Activated CD4-positive, CD25-positive, alpha-beta regulatory T cell treated with anti-CD3 and anti-CD28 coated beads, Interleukin-2, amount 50 U/mL, for 16 hours (primary cell): ENCODE results near the gene NBPF11.
"Not testable (repeated sequence)": the region's sequence is repeated elsewhere in the genome, so short reads cannot be mapped to it uniquely, and the experiment has no call there.

Experiments
- DNase-seq: peaks from one replicate; pipeline ENCODE4 v3.0.0-alpha.2; 2020; ENCODE audit warnings: low read depth, low spot score

Gene NBPF11

DNA sequence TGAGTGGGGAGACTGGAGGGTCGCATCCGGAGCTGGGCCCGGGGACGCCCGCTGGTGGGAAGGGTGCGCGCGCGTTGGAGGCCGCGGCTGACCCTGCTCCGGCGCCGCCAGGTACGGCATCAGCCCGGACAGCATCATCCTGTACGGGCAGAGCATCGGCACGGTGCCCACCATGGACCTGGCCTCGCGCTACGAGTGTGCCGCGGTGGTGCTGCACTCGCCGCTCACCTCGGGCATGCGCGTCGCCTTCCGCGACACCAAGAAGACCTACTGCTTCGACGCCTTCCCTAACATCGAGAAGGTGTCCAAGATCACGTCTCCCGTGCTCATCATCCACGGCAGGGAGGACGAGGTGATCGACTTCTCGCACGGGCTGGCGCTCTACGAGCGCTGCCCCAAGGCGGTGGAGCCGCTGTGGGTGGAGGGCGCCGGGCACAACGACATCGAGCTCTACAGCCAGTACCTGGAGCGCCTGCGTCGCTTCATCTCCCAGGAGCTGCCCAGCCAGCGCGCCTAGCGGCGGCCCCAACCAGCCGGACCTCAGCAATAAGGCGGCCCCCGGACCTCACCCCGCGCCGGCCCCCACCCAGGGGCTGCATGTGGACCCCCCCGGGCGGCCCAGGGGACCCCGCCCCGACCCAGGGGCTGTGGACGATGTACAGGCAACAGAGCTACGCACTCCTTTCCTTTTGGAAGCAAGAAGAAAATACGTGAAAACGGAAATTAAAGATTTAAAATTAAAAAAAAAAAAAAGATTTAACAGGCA is 2.8 kb downstream of the NBPF11 start:
- not testable (repeated sequence) for DNase-seq

DNA sequence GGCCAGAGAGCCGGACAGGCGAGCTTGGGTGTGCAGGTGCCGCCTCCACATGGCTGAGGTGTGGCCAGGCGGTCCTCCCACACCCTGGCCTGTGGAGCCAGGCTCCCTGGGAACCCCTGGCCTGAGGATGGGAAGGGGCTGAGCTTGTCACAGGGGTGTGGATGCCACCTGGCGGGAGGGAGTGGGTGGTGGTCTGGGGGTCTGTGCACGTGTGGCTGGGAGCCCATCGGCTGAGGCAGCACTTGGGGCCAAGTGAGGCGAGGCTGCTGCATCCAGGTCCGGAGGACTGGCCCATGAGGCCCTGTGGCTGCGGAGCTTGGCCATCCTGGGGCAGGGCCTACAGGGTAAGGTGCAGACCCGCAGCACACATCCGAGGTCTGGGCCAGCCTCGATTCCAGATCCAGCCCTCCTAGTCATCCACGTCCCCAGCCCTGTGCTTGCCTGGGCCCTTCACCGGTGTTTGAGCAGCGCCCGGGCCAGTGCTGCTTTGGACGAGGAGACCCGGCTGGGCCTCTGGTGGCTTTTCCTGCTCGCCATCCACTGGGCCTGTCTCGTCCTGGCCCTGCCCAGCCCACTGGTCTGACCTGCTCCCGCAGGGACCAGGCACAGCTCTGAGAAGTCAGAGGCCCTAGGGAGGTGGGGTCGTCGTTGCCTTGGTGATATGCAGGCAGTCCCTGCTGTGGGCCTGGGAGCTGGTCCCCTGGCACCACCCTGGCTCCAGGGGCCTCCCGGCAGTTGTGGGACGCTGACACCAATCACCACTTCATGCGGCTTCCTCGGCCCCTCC is 4.8 kb downstream of the NBPF11 start:
- not testable (repeated sequence) for DNase-seq

DNA sequence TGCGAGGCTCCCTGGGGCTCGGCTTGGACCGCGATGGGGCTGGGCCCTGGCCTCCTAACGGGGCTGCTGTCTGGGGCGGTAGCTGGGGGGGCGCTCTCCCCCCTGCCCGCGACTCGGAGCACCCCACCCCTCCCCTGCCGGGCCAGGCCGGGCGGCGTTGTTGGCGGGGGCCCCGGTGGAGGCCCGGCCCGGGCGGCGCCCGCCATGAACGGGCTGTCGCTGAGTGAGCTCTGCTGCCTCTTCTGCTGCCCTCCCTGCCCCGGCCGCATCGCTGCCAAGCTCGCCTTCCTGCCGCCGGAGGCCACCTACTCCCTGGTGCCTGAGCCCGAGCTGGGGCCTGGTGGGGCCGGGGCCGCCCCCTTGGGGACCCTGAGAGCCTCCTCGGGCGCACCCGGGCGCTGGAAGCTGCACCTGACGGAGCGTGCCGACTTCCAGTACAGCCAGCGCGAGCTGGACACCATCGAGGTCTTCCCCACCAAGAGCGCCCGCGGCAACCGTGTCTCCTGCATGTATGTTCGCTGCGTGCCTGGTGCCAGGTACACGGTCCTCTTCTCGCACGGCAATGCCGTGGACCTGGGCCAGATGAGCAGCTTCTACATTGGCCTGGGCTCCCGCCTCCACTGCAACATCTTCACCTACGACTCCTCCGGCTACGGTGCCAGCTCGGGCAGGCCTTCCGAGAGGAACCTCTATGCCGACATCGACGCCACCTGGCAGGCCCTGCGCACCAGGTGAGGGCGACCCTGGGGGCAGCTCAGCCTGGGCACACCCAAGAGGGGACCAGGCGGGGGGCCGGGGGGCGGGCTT is 5.7 kb downstream of the NBPF11 start:
- not testable (repeated sequence) for DNase-seq

DNA sequence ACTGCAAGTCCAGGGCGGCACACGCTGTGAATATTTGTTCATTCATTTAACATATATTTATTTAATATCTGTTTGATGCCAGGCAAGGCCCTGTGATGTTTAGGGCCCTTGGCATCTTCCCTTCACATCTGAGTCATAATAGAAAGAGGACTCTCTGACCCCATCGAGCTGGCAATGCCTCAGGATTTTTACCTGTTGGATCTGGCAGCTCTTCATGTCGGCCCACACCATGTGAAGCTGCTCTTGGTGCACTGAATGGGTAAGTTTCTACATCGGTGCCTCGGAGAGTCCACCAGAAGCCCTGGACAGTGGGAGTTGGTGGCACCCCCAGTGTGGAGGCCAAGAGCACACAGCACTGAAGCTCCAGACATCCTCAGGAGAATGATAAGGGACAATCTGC is 8.9 kb downstream of the NBPF11 start:
- DNase-seq, result not testable (repeated sequence)

DNA sequence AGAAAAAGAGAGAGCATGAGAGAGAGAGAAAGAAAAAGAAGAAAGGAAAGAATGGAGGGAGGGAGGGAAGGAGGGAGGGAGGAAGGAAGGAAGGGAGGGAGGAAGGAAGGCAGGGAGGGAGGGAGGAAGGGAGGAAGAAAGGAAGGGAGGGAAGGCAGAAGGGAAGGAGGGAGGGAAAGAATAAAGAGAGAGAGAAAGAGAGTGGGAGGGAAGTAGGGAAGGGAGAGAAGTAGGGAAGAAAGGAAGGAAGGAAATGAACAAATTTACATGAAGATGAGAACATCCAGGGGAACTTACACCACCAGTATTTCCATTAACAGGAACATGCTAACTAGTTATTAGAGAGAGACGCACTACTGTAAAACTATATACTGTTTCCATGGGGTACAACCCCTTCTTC is 10.1 kb downstream of the NBPF11 start:
- not testable (repeated sequence) for DNase-seq

DNA sequence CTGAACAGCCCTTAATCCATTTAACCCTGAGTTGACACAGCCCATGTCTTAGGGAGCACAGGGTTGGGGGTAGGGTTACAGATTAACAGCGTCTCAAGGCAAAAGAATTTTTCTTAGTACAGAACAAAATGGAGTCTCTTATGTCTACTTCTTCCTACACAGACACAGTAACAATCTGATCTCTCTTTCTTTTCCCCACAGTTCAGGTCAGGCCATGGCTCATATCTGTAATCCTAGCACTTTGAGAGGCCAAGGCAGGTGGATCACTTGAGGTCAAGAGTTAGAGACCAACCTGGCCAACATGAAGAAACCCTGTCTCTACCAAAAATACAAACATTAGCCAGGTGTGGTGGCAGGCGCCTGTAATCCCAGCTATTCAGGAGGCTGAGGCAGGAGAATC is 13.5 kb downstream of the NBPF11 start:
- not testable (repeated sequence) for DNase-seq

DNA sequence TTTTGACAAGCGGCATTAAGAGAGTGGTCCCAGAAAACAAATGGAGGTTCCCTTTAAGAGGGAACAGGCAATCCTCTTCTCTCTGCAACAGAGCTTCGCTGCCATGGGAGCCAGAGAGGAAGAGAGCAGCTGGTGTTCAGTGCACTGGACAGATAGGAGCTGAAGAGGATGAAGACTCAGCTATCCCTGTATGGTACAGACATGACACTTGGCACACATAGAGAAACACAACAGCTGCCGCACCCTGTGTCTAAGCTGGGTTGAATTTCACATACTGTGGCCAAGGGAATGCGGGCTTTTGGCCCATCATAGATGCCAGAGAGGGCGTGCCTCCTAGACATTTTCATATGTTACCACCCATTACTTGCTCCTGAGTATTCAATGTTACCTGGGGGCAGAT is 29.7 kb downstream of the NBPF11 start:
- DNase-seq, result not testable (repeated sequence)

DNA sequence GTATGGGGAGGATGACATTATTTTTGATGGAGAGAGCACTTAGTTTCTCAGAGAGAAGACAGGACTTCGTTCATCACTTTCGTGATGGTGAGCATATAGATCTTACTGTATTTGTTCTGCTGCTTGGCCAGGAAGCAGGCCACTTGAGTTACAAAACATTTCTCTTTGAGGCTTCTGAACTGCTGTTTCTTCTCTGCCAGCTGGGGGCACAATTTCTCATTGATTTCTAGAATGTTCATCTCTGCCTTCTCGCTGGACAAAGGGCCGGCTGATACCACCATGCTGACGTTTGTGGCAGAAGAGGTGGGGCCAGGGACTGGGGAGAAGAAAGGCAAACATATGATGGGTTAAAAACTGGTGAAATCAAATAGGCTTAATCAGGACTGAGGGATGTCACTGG is 31.7 kb downstream of the NBPF11 start:
- not testable (repeated sequence) for DNase-seq

DNA sequence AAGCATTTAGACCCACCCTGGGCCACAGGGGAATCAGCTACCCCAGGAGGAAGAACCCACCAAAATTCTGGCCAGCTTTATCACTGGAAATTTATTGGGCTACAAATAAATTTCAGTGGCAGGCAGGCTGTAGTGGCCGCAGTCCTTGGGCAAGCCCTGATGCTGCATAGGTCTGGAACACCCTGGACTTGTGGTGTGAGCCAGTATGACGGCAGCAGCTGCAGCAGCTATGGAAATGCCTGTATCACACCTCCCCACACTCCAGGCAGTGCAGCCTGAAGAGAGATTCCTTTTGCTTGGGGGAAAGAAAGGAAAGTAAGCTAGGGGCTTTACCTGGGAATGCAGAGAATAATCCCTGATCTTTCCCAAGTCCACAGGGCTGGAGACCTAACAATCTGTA is 56.3 kb downstream of the NBPF11 start:
- DNase-seq, result not testable (repeated sequence)

DNA sequence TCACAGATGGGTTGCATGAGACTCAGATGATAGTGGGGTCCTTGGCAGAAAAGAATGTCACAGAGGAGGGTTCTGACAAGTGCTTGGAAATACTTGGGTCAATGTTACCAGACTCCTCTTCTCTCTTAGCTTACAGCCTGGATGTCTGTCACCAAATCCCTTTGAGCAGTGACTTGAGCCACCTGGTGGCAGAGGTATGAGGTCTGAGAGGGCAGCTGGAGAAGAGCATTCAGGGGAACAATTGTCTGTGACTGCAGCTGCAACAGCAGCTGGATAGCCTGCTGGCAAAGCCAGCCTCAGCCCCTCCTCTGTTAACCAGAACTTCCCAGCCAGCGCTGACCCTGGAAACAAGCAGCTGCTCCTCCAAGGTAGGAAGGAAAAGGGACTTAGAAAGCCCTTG is 65.9 kb downstream of the NBPF11 start:
- DNase-seq, result not testable (repeated sequence)

DNA sequence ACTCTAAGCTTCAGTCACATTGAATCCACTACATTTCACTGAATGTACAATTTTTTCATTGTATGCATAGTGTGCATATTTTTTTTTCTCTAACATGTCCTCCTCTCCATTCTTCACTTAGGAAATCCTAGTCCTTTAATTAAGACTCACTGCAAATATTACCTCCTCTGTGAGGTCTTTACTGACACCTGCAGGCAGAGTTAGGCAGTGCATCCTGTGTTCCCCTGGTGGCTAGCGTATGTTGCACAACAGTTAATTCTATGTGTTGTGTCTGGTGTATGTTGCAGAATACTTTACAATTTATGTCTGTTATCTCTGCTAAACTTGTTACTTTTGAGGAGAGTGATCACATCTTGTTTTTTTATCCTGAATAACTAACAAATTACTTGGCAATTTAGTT is 70.9 kb downstream of the NBPF11 start:
- not testable (repeated sequence) for DNase-seq

DNA sequence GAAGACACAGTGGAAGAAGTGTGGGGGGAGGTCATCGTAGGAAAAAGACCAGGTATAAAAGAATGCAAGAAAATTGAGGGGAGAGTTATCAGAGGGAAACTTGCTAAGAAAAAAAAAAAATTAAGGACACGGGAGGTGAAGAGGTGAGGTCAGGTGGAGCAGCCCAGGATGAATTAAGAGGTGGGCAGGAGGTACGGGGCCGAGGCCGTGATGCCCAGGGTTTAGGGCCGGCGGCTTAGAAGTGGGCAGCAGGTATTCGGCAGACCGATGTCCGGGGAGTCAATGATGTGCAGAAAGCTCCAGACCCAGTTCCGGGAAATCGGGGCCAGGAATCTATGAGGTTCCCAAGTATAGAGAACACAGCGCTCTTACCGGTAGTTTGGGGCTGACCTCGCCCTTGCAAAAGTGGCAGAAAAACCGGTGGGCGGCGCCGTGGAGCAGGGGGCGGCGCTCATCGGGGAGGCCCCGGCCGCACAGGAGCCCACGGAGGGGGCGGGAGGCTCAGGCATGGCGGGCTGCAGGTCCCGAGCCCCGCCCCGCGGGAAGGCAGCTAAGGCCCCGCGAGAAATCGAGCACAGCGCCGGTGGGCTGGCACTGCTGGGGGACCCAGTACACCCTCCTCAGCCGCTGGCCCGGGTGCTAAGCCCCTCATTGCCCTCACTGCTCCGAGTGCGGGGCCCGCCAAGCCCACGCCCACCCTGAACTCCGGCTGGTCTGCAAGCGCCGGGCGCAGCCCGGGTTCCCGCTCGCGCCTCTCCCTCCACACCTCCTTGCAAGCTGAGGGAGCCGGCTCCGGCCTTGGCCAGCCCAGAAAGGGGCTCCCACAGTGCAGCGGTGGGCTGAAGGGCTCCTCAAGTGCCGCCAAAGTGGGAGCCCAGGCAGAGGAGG is 73.2 kb downstream of the NBPF11 start:
- not testable (repeated sequence) for DNase-seq

DNA sequence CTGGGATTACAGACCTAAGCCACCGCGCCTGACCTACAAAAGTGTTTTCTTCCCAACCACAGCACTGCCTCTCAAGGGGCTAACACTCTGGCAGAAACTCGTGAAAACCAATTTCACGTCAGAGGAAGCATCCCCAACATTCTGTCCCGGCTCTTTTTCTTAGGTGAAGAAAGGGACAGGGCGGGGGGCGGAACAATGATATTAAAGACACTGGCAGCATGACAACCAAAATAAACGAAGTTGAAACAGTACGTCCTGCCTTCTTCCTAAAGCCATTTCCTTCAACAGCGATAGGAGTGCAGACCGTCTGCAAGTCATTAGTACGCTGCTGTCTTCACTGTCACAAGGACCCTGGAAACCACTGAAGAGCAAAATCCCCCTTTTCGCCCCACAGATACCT is 74.0 kb downstream of the NBPF11 start:
- DNase-seq, result not testable (repeated sequence)

DNA sequence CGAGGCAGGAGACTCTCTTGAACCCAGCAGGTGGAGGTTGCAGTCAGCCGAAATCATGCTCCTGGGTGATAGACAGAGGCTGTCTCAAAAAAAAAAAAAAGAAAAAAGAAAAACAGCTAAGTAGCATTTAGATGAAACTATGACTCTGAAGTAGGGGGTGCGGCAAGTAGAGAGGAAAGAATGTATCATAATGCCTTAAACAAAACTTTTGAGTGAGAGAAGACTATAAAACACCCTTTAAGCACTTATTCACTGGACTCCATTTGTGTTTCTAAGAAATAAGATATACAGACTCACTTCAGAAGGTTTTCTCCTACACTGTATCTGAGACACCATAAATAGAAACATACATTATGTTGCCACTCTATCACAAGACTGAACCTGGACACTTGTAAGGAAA is 74.6 kb downstream of the NBPF11 start:
- DNase-seq, result not testable (repeated sequence)

DNA sequence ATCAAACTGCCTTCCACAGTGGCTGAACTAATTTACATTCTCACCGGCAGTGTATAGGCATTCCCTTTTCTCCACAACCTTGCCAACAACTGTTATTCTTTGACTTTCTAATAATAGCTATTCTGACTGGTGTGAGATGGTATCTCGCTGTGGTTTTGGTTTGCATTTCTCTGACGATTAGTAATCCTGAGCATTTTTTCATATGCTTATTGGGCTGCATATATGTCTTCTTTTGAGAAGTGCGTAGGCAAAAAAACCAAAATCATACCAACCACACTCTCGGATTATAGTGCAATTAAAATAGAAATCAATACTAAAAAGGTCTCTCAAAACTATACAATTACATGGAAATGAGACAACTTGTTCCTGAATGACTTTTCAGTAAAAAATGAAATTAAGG is 78.7 kb downstream of the NBPF11 start:
- not testable (repeated sequence) for DNase-seq

DNA sequence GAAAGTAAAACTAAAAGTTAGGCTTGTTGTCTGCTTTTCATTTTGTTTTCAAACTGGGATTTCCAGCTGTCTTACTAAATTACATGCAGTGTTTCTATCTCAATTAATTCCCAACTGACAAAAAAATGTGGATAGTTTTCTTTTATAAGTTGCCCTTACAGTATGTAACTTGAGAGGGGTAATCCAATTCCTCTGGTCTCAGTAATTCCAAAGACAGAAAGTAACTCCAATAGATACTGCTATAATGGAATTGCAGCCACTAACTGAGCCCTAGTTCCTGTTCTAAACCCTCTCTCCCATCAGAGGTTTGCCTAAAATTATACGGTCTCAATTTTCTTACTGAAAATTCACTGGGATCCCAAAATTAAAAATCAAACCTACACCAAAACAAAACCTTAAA is 83.5 kb downstream of the NBPF11 start:
- DNase-seq, result not testable (repeated sequence)

DNA sequence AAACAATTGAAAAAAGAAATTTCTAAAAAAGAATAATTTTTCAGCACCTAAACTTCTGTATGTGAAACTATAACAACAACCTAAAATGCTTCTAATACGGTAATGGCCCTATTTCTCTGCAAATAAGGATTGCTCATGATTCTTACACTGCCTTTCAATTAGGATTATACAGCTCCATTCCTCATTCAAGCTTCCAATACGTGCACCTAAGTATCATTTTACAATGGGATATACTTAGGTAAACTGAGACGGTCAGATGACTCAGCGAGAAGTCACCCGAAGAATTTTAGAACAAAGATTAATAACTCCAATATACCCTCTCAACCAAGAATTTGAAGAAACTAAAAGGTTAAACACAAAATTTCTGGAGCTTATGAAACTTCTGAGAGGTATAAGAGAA is 83.9 kb downstream of the NBPF11 start:
- DNase-seq, result not testable (repeated sequence)

DNA sequence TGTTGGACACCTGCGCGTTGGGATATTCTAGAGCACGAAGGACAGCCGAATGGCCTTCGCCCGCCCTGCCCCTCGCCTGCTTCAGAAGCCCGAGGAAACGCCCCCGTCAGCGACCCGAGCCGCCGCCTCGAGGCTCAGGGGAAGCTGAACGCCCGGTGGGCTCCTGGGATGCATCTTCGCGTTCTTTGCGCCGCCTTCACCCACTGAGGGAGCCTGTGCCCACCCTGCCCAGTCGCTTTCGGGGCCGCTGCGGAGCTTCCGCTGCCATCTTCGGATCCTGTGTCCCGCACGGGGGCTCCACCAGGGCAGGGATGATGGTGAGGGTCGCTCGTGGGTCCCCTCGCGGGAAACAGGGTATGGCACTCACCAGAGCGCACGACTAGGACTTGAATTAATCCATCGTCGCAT is 91.8 kb downstream of the NBPF11 start:
- DNase-seq, result not testable (repeated sequence)

DNA sequence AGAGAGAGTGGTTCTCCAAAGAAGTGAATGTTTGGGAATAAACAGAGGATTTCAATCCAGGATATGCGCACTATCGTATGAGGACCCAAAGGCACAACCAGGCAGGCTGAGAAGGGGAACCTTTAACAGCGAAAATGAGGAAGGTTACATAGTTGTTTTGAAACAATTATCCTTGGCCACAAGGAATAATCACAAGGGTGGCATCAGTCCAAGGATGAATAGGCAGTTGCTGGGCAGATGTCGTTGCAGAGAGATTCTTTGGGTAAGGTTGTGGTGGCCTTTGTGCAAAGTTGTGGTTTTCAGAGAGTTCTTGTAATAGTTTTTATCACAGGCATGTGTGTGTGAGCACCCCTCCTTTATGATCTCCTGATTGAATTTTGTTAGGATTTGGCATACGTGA is 94.7 kb downstream of the NBPF11 start:
- DNase-seq, result not testable (repeated sequence)
